SKM-1 (cell line): ENCODE results near the gene TRPM3.

Experiments used
- DNase-seq: peaks from one replicate; lab custom pipeline; 2025; ENCODE audit not compliant: unreplicated experiment; lab: John Stamatoyannopoulos, UW

TRPM3 gene

DNA sequence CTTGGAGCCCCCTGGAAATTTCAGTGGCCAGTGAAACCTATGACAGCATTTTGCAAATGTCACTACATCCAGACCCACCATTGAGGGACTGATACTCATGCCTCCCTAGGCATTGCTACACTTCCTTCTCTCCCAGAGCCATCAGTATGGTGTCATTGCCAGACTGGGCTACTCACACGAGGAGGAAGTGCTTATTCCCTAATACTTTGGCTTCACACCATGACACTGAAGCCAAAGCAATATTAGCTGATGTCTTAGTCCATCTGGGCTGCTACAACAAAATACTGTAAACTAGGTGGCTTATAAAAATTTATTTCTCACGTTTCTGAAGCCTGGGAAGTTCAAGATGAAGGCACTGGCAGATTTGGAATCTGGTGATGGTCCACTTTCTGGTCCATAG lies 22.6 kb downstream of the TRPM3 start:
- no peak for DNase-seq

DNA sequence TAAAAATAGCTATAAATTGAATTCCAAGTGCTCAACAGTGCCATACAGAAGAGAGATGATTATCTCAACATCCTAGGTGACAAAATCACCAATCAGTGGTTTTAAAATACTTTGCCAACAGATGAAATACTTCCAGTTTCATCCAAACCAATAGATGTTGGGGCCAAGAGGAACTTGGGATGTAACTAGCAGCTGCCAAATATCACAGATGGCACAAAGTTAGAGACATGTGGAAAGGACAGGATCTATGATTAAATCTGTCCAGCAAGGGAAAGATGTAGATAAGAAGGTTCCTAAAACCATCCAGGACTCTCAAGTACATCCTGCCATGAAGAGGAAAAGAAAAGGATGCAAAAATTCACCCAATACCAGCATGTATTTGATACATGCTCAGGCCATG lies 23.8 kb downstream of the TRPM3 start:
- no peak for DNase-seq

- no peak for DNase-seq
Observed at GRCh38 chr9:71096421-71097108, 24.9 kb downstream of the TRPM3 start.

DNA sequence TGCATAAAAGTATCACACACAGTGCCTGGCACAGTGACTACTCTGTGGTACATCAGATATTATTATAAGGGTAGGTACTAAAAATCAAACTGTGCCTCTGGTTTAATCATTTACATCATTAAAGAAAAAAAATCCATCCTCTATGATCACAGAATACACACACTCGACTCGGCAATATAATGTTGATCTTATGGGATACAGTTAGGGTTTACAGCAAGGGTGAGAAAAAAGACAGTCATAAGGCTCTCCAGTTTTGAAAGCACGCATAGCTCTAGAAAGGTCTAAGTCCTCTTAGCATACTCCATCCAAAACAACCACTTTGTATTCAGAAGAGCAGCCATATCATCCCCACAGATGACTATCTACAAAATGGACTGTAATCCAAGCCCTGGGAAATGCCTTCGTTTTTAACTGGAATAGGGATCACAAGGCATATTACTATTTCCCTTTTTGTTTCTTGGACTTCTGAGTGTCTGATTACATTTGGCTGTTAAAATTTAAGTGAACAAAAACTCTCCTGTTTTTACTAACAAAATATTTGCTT lies 26.6 kb downstream of the TRPM3 start:
- DNase-seq = no peak

- DNase-seq = no peak
Observed at GRCh38 chr9:71090896-71091295, 30.5 kb downstream of the TRPM3 start.

GRCh38 chr9:71079451-71079850 lies 42.0 kb downstream of the TRPM3 start:
- DNase-seq = no peak

DNA sequence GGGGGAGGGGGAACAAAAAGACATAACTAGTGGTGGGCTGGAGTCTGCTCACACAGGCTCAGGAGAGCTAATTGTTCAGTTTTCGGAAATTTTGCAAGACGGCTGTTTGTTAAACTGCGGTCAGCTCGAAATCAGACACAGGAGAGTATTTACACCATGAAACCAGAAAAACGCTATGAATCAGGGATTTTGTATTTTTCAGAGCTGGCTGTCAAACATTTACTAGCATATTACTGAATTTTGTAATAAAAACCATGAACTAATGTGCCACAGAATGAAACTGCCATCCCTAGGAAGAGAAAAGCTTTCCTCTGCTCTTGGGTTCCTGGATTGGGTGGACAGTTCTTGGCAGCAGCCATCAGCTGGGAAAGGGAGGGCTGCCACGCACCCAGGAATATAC lies 45.3 kb downstream of the TRPM3 start:
- no peak for DNase-seq

- no peak for DNase-seq
Observed at GRCh38 chr9:71073494-71073893, 47.9 kb downstream of the TRPM3 start.

DNA sequence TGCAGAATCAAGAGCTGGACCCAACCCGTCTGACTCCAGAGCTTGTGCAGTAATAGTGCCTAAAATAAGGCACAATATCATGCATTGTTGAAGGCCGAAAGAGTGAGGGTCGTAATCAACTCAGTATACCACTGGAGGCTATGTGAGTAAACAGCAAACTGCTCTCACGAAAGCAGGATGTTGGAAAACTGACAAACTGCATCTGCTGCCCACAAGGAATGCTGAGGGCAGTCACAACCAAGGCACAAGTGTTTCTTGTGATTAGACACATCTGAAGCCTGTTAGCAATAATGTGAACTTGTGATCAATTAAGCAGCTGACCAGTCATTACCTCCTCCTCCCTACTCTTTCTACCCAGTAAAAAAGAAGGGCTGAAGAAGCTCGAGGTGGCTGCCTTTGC lies 48.8 kb downstream of the TRPM3 start:
- no peak for DNase-seq

DNA sequence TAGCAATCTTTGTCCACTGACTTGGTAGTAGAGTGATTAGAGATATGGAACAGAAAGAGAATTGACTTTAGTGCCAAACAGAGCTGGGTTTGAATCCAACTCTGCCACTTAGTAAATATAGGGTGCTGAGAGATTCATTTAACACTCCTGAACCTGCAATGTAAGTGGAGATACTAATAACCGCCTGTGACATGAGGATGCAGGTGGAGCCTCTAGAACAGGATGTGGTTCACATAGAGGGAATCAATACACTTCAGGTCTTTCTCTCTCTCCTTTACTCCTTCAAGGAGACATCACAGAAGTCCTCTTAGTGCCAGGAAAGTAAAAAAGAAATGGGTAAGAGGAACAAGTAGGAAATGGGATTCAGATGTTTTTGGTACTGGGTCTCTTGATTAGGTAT lies 49.8 kb downstream of the TRPM3 start:
- DNase-seq = no peak

- no peak for DNase-seq
Observed at GRCh38 chr9:71058660-71059059, 62.8 kb downstream of the TRPM3 start.

DNA sequence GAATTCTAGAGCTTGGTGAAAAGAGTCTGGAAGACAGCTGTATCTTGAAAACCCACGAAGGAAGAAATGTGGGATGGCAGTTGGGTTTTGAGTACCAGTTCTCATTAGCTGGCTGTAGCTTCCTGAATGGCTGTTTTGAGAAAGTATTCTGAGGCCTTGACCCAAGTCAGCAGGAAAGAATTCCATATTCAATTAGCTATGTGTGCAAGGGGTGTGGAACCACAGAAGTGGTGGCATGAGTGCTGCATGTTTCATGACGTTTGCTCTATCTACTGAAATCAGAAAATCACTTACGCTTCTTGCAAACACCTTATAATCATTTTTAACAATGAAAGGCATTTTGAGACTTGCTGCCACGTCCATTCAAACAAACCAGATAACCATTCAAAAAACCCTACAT lies 69.1 kb downstream of the TRPM3 start:
- no peak for DNase-seq

DNA sequence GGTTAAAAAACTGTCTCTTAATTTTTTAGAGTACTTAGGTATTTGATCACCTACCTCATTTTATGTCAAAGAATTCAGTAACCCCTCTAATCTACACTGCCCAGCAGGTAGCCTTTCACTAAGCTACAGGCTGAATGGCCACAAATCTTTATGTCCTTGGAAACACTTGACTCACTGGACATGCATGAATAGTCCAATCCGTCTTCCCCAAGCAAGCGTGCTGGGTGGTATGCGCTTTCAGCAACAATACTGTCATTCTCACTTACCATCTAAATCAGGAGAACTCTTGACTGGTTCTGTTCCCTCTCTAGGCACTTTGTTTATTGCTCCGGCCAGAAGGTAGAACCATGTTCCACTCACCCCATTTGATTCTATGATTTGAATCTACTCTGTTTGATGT lies 73.1 kb downstream of the TRPM3 start:
- no peak for DNase-seq

GRCh38 chr9:71042448-71042990 lies 78.9 kb downstream of the TRPM3 start:
- DNase-seq = no peak

GRCh38 chr9:71037521-71037920 lies 83.9 kb downstream of the TRPM3 start:
- no peak for DNase-seq

DNA sequence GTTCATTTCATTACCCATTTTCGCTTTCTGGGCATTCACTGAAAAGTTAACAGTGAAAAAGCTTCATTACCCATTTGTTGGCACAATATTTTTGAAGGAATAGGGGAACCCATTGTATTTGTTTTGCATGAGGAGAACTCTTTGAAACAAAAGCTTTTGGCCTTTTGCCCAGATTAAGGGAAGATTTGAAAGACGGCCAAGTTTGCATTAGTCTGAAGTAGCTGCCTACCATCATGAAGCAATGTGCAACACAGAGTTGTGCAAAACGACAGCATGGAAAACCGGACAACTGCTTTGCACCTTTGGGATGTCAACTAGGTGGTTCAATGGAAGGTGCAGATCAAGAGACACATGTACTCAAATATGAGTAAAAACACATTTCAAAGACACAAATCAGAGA lies 84.9 kb downstream of the TRPM3 start:
- no peak for DNase-seq

- DNase-seq = no peak
Observed at GRCh38 chr9:71032779-71033178, 88.6 kb downstream of the TRPM3 start.

DNA sequence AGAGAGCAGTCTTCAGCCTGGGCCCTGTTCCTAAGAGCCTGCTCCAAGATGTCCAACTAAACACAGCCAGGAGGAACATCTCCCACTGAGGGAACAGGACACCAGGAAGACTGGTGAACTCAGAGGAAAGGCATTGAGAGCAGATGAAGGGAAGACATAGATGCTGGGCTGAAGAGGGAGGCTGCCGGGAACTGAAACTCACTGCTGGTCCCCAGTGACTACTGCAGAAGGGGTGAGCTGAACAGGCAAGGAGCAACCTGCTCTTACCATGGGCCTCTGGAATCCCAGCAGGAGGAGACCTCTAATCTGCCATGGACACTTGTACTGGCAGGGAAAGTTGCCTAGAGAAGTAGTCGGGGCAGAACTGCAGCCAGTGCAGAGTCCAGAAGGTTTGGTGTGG lies 95.7 kb downstream of the TRPM3 start:
- DNase-seq = no peak

DNA sequence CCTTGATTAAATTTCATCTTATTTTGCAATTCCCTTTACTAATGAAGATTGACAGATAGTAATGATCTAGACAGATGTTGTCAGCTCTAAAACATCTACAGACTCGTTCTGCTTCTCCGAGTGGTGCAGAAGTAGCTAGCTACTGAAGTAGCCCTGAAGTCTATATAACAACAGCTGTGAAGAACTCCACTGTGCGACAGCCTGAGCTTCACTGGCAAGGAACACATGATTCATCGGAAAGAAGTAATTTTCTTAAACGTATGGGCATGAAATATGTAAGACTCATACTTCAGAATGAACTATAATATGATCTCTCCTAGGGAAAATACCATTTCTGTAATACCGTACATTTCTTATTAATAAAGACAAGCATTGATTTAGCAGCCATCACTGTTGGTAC lies 96.2 kb downstream of the TRPM3 start:
- no peak for DNase-seq

GRCh38 chr9:71010258-71010657 lies 111.2 kb downstream of the TRPM3 start:
- no peak for DNase-seq

DNA sequence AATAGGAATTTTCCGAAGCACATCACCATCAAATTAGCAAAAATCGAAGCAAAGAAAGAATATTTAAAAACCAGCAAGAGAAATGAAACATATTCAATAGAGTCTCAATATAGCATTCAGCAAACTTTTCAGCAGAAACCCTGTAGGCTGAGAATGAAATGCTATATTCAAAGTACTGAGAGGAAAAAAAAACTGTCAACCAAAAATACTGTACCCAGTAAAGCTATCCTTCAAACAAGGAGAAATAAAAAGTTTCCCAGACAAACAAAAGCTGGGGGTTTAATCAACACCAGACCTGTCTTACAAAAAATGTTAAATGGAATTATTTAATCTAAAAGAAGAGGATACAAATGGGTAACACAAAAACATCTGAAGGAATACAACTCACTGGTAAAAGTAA lies 116.0 kb downstream of the TRPM3 start:
- DNase-seq = no peak

DNA sequence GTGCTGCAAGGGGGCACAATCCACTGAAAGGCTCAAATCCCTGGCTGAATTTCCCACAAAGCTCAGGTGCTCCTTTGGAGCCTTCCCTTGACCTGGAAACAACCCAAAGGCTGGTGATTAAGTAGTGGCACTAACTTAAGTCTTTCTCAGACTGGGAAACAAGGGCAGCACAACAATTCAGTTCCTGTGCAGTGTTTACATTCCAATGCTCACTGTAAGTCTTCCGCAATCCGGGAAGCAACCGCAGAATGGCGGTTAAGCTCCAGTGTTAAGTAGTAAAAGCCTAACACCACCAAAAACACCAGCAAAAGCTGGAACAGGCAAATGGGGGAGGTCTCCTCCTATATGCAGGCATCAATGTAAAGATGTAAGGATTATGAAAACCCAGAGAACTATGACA lies 117.2 kb downstream of the TRPM3 start:
- DNase-seq = no peak

DNA sequence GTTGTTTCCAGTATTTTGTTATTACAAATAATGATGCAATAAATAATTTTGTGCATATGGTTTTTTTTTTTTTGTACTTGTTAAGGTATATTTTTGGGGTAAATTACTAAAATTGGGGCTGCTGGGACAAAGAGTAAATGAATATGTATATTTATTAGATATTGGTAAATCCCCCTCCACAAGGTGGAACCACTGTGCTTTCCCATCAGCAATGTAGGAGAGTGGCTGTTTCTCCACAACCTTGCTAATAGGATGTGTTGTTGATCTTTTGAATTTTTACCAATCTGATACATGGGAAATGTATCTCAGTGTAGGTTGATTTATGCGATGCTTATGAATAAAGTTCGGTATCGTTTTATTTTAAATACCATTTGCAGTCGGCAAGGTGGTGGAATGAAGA lies 118.1 kb downstream of the TRPM3 start:
- no peak for DNase-seq
